GM13977 (cell line): Measurements from ENCODE around the gene MSLN.

Source experiments
- DNase-seq: peaks from one replicate; pipeline ENCODE4 v3.0.0; 2012; ENCODE audit warnings: low spot score
- CTCF ChIP-seq: IDR thresholded peaks from 2 replicates; pipeline ENCODE4 v1.5.1; 2012; ENCODE audit warnings: mild to moderate bottlenecking, control low read depth; ENCODE audit not compliant: insufficient read depth; ENCODE audit errors: extremely low read depth, missing control alignments
- in situ Hi-C: fragments of 300-500 bp; cut with MboI; formaldehyde crosslinking; loops from one replicate; pipeline ENCODE4 v1.12.0; 2022; ENCODE audit warnings: low sequenced_read_pairs, low pct_unique_long_range_greater_than_20kb, mixed read lengths, inconsistent platforms; ENCODE audit not compliant: unreplicated experiment

Gene MSLN

DNA sequence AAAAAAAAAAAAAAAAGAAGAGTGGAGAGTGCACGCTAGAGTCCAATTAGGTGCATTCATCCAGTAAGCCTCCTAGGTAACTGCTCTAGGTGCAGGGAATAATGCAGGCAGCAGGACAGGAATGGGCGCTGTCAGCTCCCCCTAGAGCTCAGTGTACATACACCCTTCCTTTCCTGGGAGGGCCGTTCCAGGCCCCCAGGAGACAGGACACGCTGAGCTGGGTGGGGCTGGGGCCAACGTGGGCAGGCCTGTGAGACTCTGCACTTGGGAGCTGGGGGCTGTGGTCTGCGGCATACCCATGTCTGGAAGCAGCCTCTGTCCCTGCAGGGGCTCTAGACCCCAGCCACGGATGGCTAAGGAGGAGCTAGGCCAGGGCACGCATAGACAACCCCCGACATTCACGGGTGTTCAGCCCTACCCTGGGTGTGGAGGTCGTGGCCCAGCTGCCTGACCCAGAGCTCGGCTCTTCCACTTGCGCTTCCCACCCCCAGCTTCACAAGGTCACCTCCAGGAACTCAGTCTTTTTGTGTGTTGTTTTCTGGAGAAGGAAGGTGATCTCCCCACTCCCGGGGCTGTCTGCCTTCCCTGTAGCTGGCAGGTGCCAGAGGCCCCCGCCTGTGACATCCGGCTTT is 40.6 kb upstream of the MSLN start:
- TF ChIP-seq CTCF, result peak; percentile 28
- no peak for DNase-seq
- in situ Hi-C loops, result no loop called here

DNA sequence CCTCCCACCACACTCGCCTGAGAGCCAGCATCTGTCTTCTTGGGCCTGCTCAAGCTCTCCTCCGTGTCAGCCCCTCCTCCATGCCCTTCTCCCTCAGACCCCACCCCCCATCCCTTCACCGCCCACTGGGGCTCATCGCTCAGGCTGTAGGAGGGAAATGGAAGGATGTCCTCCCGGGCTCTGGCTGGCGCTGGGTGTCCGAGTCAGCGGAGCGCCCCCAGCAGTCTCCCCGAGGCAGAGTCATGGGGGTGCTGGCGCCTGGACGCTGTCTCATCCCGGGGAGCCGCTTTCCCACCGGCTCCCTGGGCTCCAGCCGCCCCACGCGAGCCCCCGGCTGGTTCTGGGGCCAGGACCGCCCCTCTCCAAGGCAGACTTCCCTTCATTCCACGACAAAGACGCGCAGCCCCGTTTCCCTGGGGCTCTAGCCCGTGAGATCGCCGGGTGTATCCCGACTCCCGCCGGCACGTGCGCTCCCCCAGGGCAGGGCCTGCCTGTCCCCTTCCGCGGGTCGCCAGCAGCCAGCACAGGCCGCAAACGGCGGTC is 40.0 kb upstream of the MSLN start:
- DNase-seq, result peak; percentile 82
- in situ Hi-C loops, result no loop called here
- peak; percentile 43 for TF ChIP-seq CTCF

GRCh38 chr16:720990-721764 is 39.4 kb upstream of the MSLN start, which contains the start of gene ANTKMT:
TSS of gene ANTKMT (plus strand) at chr16:721146. CDS start at chr16:721275, 129 bp downstream.
- in situ Hi-C loops, result no loop called here
- peak; percentile 98 for DNase-seq

DNA sequence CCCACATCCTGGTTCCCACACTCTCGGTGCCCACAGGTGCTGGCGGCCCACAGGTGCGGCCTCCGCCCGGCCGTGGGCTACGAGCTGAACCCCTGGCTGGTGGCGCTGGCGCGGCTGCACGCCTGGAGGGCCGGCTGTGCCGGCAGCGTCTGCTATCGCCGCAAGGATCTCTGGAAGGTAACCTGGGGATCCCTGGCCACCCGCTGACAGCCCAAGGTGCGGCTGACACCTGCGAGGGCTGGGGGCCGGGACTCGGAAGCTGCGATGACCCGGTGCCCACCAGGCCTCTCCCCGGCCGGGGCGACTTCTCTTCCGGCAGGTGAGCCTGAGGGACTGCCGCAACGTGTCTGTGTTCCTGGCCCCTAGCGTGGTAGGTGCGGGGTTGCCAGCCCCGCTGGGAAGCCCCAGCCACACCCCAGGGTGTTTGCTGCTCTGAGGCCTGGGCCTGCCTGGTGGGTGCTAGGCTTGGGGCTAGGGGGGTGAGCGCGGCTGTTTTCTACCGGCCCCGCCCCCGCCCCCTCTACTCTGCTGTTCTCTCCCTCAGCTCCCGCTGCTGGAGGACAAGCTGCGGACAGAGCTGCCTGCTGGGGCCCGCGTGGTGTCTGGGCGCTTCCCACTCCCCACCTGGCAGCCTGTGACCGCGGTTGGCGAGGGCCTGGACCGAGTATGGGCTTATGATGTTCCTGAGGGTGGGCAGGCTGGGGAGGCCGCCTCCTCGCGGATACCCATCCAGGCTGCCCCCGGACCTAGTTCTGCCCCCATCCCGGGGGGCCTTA is 38.6 kb upstream of the MSLN start:
- no peak for DNase-seq
- in situ Hi-C loops, result no loop called here
- TF ChIP-seq CTCF, result no peak

More at GRCh38 chr16:720990-721764, 39.4 kb upstream of the MSLN start, which contains the start of gene ANTKMT:
- TF ChIP-seq CTCF, result peak; percentile 4

GRCh38 chr16:722835-723633 is 37.5 kb upstream of the MSLN start:
- in situ Hi-C loops, result no loop called here
- DNase-seq, result no peak
- TF ChIP-seq CTCF, result no peak

DNA sequence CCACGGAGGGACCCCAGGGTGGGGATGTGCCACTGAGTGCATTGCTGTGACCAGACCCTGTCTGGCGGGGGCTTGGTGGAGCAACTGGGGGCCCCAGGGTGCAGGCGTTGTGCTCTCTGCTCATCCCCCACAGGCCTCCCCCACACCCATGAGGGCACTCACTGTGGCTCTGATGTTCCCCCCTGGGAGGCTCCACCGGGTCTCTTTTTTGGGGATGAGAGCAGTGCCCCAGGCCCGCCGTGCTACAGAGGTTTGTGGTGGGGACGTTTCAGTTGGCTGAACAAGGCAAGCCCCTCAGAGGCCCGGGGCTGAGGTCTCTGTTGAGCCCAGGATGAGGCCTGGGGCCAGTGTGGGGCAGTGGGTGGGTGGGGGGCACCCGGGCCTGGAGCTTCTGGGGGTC is 36.8 kb upstream of the MSLN start:
- DNase-seq, result no peak
- in situ Hi-C loops, result no loop called here
- TF ChIP-seq CTCF, result no peak
